Activated CD4-positive, alpha-beta T cell treated with anti-CD3 and anti-CD28 coated beads, Interleukin-2, Interleukin-6, amounts not matched to agents 100 ng/mL and 50 ng/mL, durations not matched to agents 16 hours and 8 hours (primary cell): ENCODE measurements around the gene AGER.
"Not testable (repeated sequence)": the region's sequence is repeated elsewhere in the genome, so short reads cannot be mapped to it uniquely, and the experiment has no call there.

Source experiments
- DNase-seq: peaks from one replicate; pipeline ENCODE4 v3.0.0-alpha.2; 2020

AGER gene

GRCh38 chr6:32184084-32184640 lies at the start of gene AGER:
Gene AGER, minus strand, starts transcription at chr6:32184253. Its CDS starts 31 bp downstream, at chr6:32184222.
- no peak for DNase-seq

- DNase-seq = no peak
These were observed 42.4 kb upstream of the AGER start for GRCh38 chr6:32226434-32226833.

- no peak for DNase-seq
These were observed 40.6 kb upstream of the AGER start for GRCh38 chr6:32224696-32225095.

DNA sequence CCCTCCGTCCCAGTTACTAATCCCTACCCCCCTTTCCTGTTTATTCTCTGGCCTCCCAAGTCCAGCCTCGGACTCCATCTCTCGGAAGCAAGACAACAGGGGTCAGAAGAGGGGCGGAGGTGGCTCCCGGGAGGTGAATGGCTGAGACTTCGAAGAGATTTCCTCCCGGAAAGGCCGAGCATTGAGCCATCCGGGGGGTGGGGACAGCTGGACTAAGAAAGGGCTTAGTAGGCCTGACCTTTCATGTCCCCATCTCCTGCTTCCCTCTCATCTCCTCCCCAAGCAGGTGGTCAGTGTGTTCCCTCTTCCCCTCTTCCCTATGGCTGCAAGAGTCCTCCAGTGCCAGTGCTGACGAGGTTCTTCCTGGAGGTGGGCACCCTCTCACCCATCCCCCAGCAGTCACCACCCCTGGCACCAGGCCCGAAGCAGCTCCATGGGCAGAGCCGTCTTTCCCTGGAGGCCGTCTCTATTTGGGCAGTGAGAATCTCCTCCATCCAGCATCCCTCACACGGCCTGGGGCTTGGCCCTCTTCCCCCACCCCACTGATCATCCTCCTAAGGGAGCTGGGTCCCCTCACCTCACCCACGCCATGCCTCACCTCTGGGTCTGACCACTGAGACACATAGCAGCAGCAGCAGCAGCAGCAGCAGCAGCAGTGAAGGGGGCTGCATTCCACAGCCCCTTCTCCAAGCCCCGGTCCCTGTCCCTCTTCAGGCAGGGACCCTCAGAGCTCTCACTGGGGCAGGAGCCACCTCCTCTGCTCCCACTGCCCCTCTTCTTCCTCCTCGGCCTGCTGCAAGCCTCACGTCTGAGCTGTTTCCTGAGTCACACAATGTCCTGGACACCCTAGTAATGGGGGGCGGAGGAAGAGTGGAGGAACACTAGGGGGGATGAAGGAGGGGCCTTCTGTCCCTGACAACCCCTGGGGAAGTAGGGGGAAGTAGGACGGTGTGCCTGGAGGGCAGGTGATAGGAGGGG lies 39.5 kb upstream of the AGER start, which contains the start of gene NOTCH4:
NOTCH4 (minus strand) TSS at position 810 of the 978 bp plus-strand sequence; CDS start at position 671, 139 bp downstream.
- no peak for DNase-seq

- DNase-seq = no peak
These were observed 38.5 kb upstream of the AGER start for GRCh38 chr6:32222333-32223230.

DNA sequence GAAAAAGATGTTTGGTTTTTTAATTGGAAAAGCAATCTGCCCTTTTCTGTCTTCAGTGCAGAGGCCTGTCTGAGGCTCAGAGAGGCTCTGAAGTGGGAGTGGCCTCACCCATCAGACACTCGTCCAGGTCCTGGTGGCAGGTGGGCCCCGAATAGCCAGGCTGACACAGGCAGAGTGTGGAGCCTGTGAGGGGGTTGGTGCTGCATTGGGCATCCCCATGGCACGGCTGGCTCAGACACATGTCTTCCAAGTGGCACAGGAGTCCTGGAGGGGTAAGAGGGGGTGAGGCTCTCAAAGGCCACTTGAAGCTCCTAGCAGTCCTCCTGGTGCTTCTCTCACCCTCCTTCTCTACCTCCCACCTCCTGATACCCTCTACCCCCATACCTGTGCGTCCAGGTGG lies 36.0 kb upstream of the AGER start:
- no peak for DNase-seq

DNA sequence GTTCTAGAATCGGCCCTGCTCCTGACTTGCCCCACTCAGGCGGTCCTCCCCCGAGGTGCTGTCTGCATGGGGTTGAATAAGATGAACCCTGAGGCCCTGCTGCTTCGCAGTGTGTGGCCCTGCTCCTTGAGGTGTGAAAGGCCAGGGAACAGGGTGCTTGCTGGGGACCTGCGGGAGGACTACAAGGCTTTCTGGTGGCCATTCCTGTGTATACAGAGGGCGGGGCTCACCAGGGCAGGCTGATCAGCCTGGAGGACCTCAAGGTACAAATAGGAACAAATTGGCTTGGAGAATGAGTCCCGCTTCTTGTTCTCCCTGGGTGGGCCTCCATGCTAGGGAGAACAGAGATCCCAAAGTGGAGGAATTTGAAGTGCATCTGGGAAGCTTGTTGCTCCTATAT lies 34.1 kb upstream of the AGER start:
- DNase-seq = no peak

- DNase-seq = no peak
These were observed 32.9 kb upstream of the AGER start for GRCh38 chr6:32216998-32217397.

- no peak for DNase-seq
These were observed 32.2 kb upstream of the AGER start for GRCh38 chr6:32216285-32216684.

- DNase-seq = no peak
These were observed 31.6 kb upstream of the AGER start for GRCh38 chr6:32215617-32216016.

- DNase-seq = no peak
These were observed 30.1 kb upstream of the AGER start for GRCh38 chr6:32214126-32214525.

DNA sequence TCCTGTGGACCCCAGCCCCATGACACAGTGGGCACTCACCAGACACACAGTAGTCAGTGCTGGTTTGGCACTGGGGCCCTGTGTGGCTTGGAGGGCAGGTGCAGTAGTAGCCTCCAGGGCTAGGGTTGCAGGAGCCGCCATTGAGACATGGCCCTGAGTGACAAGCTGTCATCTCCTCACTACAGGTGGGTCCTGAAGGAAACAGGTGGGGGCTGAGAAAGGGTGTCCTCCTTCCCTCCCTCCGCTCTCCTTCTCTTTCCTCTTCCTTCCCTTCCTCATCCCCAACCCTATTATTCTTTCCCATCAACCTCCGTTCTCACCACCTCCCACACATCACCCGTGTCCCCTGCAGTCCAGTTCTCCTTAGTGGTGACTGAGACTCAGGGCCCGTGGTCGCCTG lies 29.6 kb upstream of the AGER start:
- no peak for DNase-seq

GRCh38 chr6:32212076-32212760 lies 28.2 kb upstream of the AGER start:
- no peak for DNase-seq

DNA sequence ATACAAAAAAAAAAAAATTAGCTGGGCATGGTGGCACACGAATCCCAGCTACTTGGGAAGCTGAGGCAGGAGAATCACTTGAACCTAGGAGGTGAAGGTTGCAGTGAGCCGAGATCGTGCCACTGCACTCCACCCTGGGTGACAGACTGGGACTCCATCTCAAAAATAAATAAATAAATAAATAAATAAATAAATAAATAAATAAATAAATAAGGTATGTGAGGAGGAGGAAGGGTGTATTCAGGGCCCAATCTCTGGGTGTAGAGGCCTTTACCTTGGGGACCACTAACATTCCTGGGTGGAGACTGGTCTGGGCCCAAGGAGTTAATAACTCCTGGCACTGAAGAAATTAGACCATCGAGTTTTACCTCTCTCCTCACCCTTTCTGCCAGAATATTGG lies 27.4 kb upstream of the AGER start:
- not testable (repeated sequence) for DNase-seq

DNA sequence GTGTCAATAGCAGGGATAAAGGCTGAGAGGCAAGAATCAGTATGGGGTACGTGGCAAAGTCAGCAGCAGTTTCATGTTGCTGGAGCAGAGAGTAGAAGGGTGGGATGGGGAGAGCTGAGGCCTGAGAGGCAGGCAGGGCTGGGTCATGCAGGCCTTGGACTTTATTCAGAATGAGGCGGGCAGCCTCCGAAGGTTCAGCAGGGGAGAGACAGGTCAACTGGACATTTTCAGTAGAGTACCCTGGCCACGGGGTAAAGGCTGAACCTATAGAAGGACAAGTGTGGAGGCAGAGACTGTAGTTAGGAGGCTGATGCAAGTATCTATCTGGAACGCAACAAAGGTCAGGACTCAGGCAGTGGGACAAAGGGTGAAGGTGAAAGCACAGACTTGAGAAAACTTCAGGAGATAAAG lies 26.1 kb upstream of the AGER start:
- no peak for DNase-seq

- no peak for DNase-seq
These were observed 24.9 kb upstream of the AGER start for GRCh38 chr6:32208996-32209395.

- DNase-seq = no peak
These were observed 20.2 kb upstream of the AGER start for GRCh38 chr6:32204268-32204715.

- DNase-seq = no peak
These were observed 19.6 kb upstream of the AGER start for GRCh38 chr6:32203426-32204267.

- no peak for DNase-seq
These were observed 18.1 kb upstream of the AGER start for GRCh38 chr6:32202186-32202585.

GRCh38 chr6:32200711-32201475 lies 16.8 kb upstream of the AGER start:
- DNase-seq = no peak

- no peak for DNase-seq
These were observed 14.8 kb upstream of the AGER start for GRCh38 chr6:32198866-32199265.
